Tibial nerve (tissue), 4 donors: Measurements from ENCODE around the gene SLC44A5. TPM values are rescaled to one million over a fixed set of nuclear protein-coding genes. Genes with fewer than 3 reads are reported as not detected.
"Not testable (repeated sequence)": the region's sequence is repeated elsewhere in the genome, so short reads cannot be mapped to it uniquely, and the experiment has no call there.

ENCODE experiments used
- DNase-seq, 2 donors: peaks; one replicate each; pipeline ENCODE4 v3.0.0-alpha.2; 2019; ENCODE audit warnings: low spot score in 2 of 2
- H3K27ac ChIP-seq, 4 donors: fragments of 200-600 bp; sonication (generic) in 3 of 4; one replicate each; pipeline ENCODE4 v1.5.1; 2017 to 2019; ENCODE audit warnings: mild to moderate bottlenecking in 1 of 4
- H3K27me3 ChIP-seq, 2 donors: fragments of 200-600 bp; sonication (generic) in 1 of 2; one replicate each; pipeline versions ENCODE4 v1.5.1 to v1.6.0; 2017 to 2019
- H3K36me3 ChIP-seq, 3 donors: fragments of 200-600 bp; sonication (generic); one replicate each; pipeline ENCODE4 v1.5.1; 2018 to 2019
- H3K4me1 ChIP-seq, 4 donors: fragments of 200-600 bp; sonication (generic) in 3 of 4; one replicate each; pipeline ENCODE4 v1.5.1; 2017 to 2019
- H3K4me3 ChIP-seq, 4 donors: fragments of 200-600 bp; sonication (generic) in 3 of 4; one replicate each; pipeline ENCODE4 v1.5.1; 2017 to 2019; ENCODE audit warnings: mild to moderate bottlenecking in 1 of 4, moderate library complexity in 1 of 4
- H3K9me3 ChIP-seq, 4 donors: fragments of 200-600 bp; sonication (generic) in 3 of 4; one replicate each; pipeline ENCODE4 v1.5.1; 2017 to 2019
- EP300 ChIP-seq, 2 donors: sonication (generic); formaldehyde crosslinking; IDR thresholded peaks; one replicate each; pipeline ENCODE4 v1.6.1; 2017; ENCODE audit warnings: antibody characterized with exemption in 2 of 2, mild to moderate bottlenecking in 1 of 2
- POLR2A ChIP-seq, 2 donors: fragments of 450-650 bp; IDR thresholded peaks; one replicate each; pipeline ENCODE4 v1.6.1; 2017; ENCODE audit warnings: antibody characterized with exemption in 2 of 2, mild to moderate bottlenecking in 2 of 2, moderate library complexity in 2 of 2
- WGBS, 2 donors: methylation state at CpG; one replicate each; pipeline ENCODE4 v1.1.5; 2018; 5-methylcytosine and 5-hydroxymethylcytosine counted together
- total RNA-seq, 4 donors: library from RNA; depleted of rRNA; stranded (reverse); fragments of >200 nt; gene quantifications; one replicate each; pipeline ENCODE4 v1.1.0, GENCODE V29; 2016
- TF ChIP-seq, protein P1 (sequence below), 5 experiments: fragments of 200-600 bp in 3 of 5; fragments of 450-650 bp in 2 of 5; sonication (generic) in 3 of 5; IDR thresholded peaks; one replicate each; pipeline ENCODE4 v1.5.1; 2016 to 2019; ENCODE audit warnings: antibody characterized with exemption in 5 of 5, mild to moderate bottlenecking in 3 of 5, moderate library complexity in 2 of 5

Gene SLC44A5
- total RNA-seq, 4 donors from 2014 or later, result 0.21 TPM; not detected in 3

DNA sequence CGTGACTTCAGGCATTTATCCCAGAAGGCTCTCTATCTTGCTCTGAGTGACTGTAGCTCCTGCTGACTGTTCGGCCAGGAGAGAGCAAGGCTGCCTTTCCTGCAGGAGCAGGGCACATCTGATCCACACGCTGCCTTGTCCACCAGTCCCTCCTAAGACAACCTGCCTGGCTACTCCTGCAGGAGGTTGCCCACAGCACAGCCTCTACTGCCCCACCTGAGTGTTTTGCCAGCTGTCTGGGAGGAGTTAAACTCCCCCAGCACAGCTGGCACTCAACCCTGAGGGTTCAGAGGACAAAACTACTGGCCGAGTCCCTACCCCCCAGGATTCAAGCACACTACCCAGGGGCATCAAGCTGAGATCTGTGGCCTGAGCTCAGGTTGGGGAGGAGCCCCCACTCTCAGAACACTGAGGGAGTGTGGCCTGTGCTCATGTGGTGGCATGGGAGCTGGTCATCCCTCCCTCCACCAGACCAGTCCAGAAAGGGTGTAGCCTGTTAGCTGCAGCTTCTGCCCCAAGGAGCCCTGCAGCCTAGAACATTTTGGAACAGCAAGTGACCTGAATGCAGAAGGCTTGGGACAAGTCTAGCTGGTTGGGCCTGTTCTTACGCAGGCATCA, 237.3 kb downstream of the SLC44A5 start:
- 68 to 78% methylated on average over 3 to 5 of the region's 5 CpGs for WGBS, 2 donors
- Histone ChIP-seq H3K9me3 (peaks cover 0 to 19% (median 0%) of the 10 kb centered on the region in 4 donors), H3K36me3 (no peaks in the 10 kb centered on the region), H3K27me3 (no peaks in the 10 kb centered on the region), H3K4me1 (no peaks in the 10 kb centered on the region), H3K27ac (no peak overlapping the region), H3K4me3 (no peak overlapping the region)
- no peak for DNase-seq
- TF ChIP-seq, protein P1, sequence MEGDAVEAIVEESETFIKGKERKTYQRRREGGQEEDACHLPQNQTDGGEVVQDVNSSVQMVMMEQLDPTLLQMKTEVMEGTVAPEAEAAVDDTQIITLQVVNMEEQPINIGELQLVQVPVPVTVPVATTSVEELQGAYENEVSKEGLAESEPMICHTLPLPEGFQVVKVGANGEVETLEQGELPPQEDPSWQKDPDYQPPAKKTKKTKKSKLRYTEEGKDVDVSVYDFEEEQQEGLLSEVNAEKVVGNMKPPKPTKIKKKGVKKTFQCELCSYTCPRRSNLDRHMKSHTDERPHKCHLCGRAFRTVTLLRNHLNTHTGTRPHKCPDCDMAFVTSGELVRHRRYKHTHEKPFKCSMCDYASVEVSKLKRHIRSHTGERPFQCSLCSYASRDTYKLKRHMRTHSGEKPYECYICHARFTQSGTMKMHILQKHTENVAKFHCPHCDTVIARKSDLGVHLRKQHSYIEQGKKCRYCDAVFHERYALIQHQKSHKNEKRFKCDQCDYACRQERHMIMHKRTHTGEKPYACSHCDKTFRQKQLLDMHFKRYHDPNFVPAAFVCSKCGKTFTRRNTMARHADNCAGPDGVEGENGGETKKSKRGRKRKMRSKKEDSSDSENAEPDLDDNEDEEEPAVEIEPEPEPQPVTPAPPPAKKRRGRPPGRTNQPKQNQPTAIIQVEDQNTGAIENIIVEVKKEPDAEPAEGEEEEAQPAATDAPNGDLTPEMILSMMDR (IDR thresholded peaks at IDR 0.05), result no peak
- no peak for TF ChIP-seq POLR2A (IDR thresholded peaks at IDR 0.05)
- TF ChIP-seq EP300 (IDR thresholded peaks at IDR 0.05), result no peak

DNA sequence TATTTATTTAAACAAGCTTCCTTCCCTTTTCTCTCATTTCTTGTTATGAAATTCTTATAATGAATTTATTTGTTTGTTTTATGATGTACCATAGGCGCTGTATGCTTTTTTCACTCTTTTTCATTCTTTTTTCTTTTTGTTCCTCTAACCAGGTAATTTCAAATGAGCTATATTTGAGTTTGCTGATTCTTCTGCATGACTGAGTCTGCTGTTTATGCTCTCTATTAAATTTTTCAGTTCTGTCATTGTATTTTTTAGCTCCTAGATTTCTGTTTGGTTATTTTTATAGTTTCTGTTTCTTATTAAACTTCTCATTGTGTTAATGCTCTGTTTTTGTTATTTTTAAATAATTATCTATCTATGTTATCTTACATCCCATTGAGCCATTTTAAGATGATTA, 244.3 kb downstream of the SLC44A5 start:
- Histone ChIP-seq H3K4me3 (no peak overlapping the region), H3K4me1 (no peaks in the 10 kb centered on the region), H3K36me3 (no peaks in the 10 kb centered on the region), H3K9me3 (peaks cover 0 to 32% (median 5%) of the 10 kb centered on the region in 4 donors), H3K27ac (no peak overlapping the region), H3K27me3 (no peaks in the 10 kb centered on the region)
- no peak for DNase-seq
- TF ChIP-seq EP300 (IDR thresholded peaks at IDR 0.05) (no peak), POLR2A (IDR thresholded peaks at IDR 0.05) (no peak)
- TF ChIP-seq, protein P1 (IDR thresholded peaks at IDR 0.05), result no peak
- WGBS, 2 donors, result 87 to 89% methylated on average over 1 of the region's 1 CpG

DNA sequence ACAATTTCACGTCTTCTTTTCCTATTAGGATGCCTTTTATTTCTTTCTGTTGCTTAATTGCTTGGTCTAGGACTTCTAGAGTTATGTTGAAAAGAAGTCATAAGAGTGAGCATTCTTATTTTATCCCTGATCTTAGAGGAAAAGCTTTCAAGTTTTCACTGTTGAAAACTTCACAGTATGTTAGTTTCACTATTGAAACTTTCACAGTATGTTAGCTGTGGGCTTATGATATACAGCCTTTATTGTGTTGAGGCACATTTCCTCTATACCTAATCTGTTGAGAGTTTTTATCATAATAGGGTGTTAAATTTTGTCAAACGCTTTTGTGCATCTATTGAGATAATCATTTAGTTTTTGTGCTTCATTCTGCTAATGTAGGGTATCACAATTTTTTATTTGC, 249.7 kb downstream of the SLC44A5 start:
- H3K36me3 ChIP-seq, result no peaks in the 10 kb centered on the region

DNA sequence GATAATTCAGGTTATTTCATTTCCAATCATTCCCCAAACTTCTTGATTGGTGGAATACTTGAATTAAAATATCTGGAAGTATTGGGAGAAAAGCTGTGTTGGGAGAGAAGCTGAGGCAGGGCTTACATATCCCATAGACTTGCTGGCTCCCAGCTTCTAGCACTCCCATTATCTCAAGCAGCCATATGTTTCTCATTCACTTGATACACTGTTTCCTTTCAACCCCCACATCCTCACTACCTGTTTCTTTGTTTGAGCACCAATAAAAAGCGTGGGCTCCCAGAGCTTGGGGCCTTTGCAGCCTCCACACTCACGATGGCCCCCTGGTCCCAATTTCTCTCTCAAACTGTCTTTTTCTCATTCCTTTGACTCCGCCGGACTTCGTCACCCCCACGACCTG, 256.6 kb downstream of the SLC44A5 start:
- not testable (repeated sequence) for H3K27ac ChIP-seq, H3K4me3 ChIP-seq, H3K36me3 ChIP-seq, DNase-seq, H3K9me3 ChIP-seq, H3K27me3 ChIP-seq, H3K4me1 ChIP-seq
- WGBS, 2 donors, result 68 to 75% methylated on average over 6 of the region's 6 CpGs

More for the DNA sequence above, 249.7 kb downstream of the SLC44A5 start:
- H3K4me1 ChIP-seq, result no peaks in the 10 kb centered on the region
- no peaks in the 10 kb centered on the region for H3K27me3 ChIP-seq
- no peak overlapping the region for H3K4me3 ChIP-seq
- TF ChIP-seq POLR2A (IDR thresholded peaks at IDR 0.05) (no peak), EP300 (IDR thresholded peaks at IDR 0.05) (no peak)
- TF ChIP-seq, protein P1 (IDR thresholded peaks at IDR 0.05), result no peak
- H3K9me3 ChIP-seq, result peaks cover 0 to 18% (median 2%) of the 10 kb centered on the region in 4 donors
- H3K27ac ChIP-seq, result no peak overlapping the region
- 83 to 90% methylated on average over 2 of the region's 2 CpGs for WGBS, 2 donors
- DNase-seq, result no peak

DNA sequence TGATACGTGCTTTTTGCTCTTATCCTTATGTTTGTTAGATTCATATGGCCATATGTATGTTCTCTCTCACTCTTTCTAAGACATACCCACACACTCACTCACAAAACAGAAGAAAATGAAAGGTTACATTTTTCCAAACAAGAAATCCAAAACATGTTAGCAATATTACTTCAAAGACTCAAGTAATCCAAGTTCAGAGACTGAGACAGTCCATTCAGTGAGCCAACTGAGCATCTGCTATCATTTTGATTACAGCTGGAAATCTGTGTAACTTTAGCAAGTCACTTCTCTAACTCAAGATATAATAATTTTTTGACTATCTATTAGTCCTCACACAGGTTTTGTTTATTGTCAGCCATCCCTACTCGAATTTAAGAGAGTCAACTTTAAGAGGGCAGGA, 257.9 kb downstream of the SLC44A5 start:
- no peak for DNase-seq
- no peaks in the 10 kb centered on the region for H3K4me1 ChIP-seq
- no peak overlapping the region for H3K4me3 ChIP-seq
- H3K27ac ChIP-seq, result no peak overlapping the region
- H3K9me3 ChIP-seq, result peaks cover 0 to 7% (median 0%) of the 10 kb centered on the region in 4 donors
- TF ChIP-seq POLR2A (IDR thresholded peaks at IDR 0.05), result no peak
- TF ChIP-seq, protein P1 (IDR thresholded peaks at IDR 0.05), result no peak
- TF ChIP-seq EP300 (IDR thresholded peaks at IDR 0.05), result no peak
- 56% methylated on average over 2 of the region's 2 CpGs for WGBS, 2 donors
- H3K36me3 ChIP-seq, result no peaks in the 10 kb centered on the region
- no peaks in the 10 kb centered on the region for H3K27me3 ChIP-seq
